ENCODE data around the gene TPM2.

TPM2 gene

DNA sequence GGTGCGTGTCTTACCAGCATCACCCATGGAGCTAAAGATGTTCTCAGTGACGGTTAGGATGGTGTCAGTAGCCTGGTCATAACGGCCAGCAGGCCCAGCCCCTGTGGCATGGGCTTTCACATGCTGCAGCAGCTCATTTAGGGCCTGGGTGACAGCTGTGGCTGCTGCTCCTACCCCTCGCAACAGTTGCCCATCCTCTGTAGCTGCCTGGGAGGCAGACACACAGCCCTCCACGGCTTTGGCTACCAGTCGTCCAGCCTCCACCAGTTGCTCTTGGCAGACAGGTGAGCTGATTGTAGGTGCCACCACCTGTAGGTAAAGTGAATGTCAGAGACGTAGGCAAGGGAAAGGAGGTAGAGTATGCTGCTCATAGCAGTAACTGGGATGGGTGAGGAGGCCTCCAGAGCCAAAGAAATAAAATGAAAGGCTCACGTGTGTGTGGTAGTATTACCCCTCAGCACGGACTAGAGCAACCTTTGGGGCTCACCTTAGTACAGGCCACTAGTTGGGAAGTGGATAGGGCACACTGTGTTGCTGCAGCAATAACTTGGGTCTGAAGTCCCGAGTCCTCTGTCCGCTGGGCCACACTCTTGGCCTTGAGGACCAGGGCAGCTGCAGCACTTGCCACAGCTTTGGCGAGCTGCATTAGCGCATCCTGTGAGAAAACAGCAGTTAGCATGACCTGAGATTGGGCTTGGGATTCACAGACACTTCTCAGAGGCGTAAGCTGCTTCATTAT is 27.6 kb upstream of the TPM2 start:
- DNase-seq: no peak

- DNase-seq: no peak
These were observed 26.5 kb upstream of the TPM2 start for GRCh38 chr9:35716230-35716629.

DNA sequence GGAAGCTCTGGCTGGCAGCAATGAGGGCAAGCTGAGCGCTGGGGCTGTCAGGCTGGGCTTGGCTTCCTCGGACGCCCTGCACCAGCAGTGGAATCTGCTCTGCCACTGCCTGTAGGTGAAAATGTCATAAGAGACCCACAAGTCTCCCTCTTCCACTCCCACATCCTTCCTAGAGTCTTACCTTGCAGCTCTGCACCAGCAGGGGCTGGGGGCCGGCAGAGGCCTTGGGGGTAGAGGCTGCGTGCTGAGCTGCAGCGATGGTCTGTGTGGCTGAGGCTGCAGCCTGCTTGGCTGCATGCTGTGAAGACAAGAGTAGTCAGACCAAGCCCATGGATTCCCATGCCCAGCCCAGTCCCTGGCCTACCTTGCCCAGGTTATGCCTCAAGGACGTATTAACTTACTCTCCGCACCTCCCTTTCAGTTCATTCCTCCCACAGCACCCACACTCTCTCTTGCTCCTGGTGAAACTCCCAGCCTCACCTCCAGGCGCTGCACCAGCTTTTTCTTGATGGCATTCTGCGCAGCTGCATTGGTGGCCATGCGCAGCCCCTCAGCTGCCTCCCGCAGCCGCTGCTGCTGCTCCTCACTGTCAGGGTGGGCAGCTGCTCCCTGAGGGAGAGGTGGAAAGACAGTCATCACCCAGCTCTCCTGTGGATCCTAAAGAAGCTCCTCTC is 25.0 kb upstream of the TPM2 start:
- DNase-seq: no peak

- no peak for DNase-seq
These were observed 24.4 kb upstream of the TPM2 start for GRCh38 chr9:35714123-35714522.

DNA sequence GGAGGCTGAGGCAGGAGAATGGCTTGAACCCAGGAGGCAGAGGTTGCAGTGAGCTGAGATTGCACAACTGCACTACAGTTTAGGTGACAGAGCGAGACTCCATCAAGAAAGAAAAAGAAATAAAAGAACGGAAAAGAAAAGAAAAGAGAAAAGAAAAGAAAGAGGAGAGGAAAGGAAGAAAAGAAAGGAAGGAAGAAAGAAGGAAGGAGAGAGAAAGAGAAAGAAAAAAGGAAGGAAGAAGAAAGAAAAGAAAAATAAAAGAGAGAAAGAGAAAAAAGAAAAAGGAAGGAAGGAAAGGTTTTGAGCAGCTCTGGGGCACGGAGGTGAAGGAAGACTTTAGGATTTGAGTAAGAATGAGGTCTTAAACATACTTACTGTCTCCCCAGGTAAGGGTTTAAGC is 23.9 kb upstream of the TPM2 start:
- DNase-seq: no peak

- no peak for DNase-seq
These were observed 23.2 kb upstream of the TPM2 start for GRCh38 chr9:35712762-35713400.

DNA sequence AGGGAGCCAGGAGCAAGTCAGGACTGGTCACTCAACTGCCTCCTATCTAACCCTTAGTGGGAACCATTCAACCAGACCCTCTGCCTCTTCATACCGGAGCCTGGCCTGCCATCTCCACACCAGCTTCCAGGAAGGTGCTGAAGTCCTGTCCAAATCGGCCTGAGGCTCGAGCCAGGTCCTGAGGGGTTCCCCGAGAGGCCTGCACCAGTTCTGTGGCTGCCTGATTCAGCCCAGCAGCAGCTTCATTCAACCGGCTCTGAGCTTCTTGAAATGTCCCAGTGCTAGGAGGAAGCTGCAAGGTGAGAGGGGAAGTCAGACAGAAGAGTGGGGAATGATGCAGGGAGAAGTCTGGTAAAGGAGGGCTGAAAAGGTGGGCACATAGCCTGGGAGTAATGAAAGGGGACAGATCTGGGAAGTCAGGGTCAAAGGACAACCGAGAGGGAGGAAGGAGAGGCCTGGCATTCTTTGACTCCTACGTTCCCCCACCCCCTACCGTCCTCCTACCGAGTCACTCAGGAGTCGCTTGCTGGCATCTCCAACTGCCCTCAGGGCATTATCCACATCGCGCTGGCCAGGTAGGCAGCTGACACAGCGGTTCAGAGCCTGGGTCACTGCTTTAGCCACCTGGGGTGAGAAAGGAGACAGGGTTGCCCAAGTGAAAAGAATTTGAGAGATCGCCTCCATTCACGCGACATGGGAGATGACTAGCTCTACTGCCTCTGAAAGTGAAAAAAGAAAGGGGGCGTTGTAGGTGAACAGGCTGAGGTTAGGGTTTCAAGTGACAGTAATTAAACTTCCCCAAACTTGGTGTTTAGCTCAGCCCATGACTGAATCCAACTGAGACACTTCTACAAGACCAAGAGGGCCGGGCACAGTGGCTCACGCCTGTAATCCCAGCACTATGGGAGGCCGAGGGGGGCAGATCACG is 22.0 kb upstream of the TPM2 start:
- no peak for DNase-seq

DNA sequence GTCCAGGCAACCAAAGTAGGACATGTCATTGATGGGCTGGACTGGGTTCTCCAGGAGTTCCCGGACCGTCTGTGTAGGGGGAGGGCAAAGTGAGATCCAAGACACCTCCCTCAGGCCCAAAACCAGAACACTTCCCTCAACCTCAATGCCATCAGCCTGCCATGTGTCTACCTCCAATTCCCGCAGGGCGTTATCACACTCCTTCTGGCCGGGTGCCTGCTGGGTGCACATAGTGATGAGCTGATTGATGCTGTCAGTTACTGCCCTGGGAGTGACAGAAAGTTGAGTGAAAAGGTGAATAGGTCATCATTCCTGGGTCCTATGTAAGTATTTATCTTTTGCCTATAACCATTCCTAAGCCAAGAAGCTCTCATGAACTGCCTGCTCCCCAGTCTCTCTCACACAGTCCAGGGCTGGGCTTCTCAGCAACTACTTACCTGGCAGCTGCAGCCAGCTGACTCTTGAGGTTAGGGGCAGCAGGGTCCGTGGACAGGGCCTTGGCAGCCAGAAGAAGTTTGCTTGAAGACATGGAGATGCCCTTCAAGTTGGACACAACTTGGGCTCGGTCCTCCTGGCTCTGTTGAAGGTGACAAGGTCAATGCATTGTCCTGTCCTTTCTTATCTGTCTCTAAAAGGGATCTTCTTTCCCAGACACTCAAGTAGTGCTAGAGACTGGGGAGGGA is 21.2 kb upstream of the TPM2 start:
- no peak for DNase-seq

GRCh38 chr9:35708146-35708545 is 18.4 kb upstream of the TPM2 start:
- DNase-seq: no peak

GRCh38 chr9:35706951-35707350 is 17.2 kb upstream of the TPM2 start:
- DNase-seq: no peak

DNA sequence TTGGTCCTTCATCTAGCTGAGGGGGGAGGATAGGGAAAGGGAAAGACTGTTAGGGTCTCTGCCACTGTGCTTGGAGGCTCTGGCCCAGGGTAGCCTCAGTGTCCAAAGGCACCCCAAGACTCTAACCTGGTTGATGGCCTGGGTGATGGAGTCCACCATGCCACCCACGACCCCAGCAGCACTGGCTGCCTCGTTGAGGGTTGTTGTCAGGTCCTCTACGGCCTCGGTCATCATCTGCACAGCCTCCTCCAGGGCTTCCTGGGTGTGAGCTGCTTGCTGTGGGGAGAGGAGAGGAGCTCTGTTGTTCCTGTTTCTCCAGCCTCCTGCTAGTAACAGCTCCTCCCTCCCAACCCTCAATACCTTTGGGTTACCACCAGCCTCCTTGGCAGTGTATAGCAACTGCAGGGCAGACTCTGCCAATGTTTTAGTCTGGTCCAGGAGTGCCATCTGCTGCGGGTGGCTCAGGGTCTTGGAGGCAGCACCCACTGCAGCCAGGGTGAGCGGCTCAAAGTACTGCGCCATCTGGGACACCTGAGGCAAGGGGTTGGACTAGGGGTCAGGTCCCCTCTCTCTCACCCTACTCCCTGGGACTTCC is 16.2 kb upstream of the TPM2 start:
- no peak for DNase-seq

- no peak for DNase-seq
These were observed 15.6 kb upstream of the TPM2 start for GRCh38 chr9:35705372-35705771.

- DNase-seq: no peak
These were observed 14.4 kb upstream of the TPM2 start for GRCh38 chr9:35703906-35704672.

- no peak for DNase-seq
These were observed 13.0 kb upstream of the TPM2 start for GRCh38 chr9:35702696-35703095.

- no peak for DNase-seq
These were observed 11.2 kb upstream of the TPM2 start for GRCh38 chr9:35700942-35701341.

GRCh38 chr9:35700031-35700430 is 10.3 kb upstream of the TPM2 start:
- no peak for DNase-seq

DNA sequence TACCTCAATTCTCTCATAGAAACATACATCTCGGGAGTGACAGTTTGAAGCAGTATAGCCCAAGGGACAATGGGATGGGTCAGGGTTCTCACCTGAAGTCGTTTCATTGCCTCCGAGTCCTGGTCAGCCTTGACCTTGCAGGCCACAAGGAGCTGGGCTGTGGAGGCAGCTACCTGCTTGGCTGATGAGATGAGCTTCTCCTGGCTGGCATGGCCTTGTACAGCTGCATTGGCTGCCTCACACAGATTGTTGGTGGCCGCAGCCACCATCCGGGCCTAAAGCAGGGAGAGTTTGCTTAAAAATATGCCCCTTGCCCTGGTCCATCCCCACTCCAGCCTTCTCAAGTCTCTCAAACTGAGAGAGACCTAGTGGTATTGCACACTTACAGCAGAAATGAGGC is 8.5 kb upstream of the TPM2 start:
- DNase-seq: no peak

- no peak for DNase-seq
These were observed 7.8 kb upstream of the TPM2 start for GRCh38 chr9:35697486-35697885.

- peak; percentile 66 for DNase-seq
These were observed 6.9 kb upstream of the TPM2 start for GRCh38 chr9:35696520-35697215.

GRCh38 chr9:35695943-35696401 is 6.2 kb upstream of the TPM2 start:
- no peak for DNase-seq
